Peyer's patch (tissue), 4 donors: ENCODE results near the gene PLAGL2. TPM values are rescaled to one million over a fixed set of nuclear protein-coding genes. Genes with fewer than 3 reads are reported as not detected.
"Not testable (repeated sequence)": the region's sequence is repeated elsewhere in the genome, so short reads cannot be mapped to it uniquely, and the experiment has no call there.

Experiments used
- DNase-seq, 3 donors: peaks; one replicate each; pipeline ENCODE4 v3.0.0-alpha.2; 2017 to 2019
- H3K27ac ChIP-seq, 4 donors: fragments of 200-600 bp; sonication (generic); one replicate each; pipeline ENCODE4 v1.5.1; 2016 to 2019
- H3K27me3 ChIP-seq, 2 donors: fragments of 200-600 bp; sonication (generic); one replicate each; pipeline ENCODE4 v1.5.1; 2019
- H3K36me3 ChIP-seq, 3 donors: fragments of 200-600 bp; sonication (generic); one replicate each; pipeline ENCODE4 v1.5.1; 2016 to 2019
- H3K4me1 ChIP-seq, 4 donors: fragments of 200-600 bp; sonication (generic); one replicate each; pipeline ENCODE4 v1.5.1; 2016 to 2019
- H3K4me3 ChIP-seq, 4 donors: fragments of 200-600 bp; sonication (generic); 1 replicate in 3 of 4; 2 replicates in 1 of 4; pipeline ENCODE4 v1.5.1; 2016 to 2019; ENCODE audit warnings: mild to moderate bottlenecking in 1 of 4
- H3K9me3 ChIP-seq, 4 donors: fragments of 200-600 bp; sonication (generic); one replicate each; pipeline ENCODE4 v1.5.1; 2016 to 2019; ENCODE audit warnings: mild to moderate bottlenecking in 1 of 4
- CTCF ChIP-seq, 6 experiments: fragments of 450-650 bp in 4 of 6; fragments of 200-600 bp in 2 of 6; sonication (generic) in 1 of 6; IDR thresholded peaks; one replicate each; pipeline ENCODE4 v1.5.1; 2017 to 2019; ENCODE audit warnings: antibody characterized with exemption in 6 of 6, mild to moderate bottlenecking in 3 of 6, moderate library complexity in 1 of 6
- POLR2A ChIP-seq, 2 donors: fragments of 450-650 bp; IDR thresholded peaks; one replicate each; pipeline ENCODE4 v1.5.1; 2017; ENCODE audit warnings: antibody characterized with exemption in 2 of 2, mild to moderate bottlenecking in 2 of 2, moderate library complexity in 2 of 2
- total RNA-seq, 4 donors: library from RNA; depleted of rRNA; stranded (reverse); fragments of >200 nt; gene quantifications; one replicate each; pipeline ENCODE4 v1.1.0, GENCODE V29; 2016

Gene PLAGL2
- 10 to 100 TPM in 3 of 4 donors, 1 to 10 TPM in 1; 5.8 to 55.9 (median 25.8) TPM for total RNA-seq

DNA sequence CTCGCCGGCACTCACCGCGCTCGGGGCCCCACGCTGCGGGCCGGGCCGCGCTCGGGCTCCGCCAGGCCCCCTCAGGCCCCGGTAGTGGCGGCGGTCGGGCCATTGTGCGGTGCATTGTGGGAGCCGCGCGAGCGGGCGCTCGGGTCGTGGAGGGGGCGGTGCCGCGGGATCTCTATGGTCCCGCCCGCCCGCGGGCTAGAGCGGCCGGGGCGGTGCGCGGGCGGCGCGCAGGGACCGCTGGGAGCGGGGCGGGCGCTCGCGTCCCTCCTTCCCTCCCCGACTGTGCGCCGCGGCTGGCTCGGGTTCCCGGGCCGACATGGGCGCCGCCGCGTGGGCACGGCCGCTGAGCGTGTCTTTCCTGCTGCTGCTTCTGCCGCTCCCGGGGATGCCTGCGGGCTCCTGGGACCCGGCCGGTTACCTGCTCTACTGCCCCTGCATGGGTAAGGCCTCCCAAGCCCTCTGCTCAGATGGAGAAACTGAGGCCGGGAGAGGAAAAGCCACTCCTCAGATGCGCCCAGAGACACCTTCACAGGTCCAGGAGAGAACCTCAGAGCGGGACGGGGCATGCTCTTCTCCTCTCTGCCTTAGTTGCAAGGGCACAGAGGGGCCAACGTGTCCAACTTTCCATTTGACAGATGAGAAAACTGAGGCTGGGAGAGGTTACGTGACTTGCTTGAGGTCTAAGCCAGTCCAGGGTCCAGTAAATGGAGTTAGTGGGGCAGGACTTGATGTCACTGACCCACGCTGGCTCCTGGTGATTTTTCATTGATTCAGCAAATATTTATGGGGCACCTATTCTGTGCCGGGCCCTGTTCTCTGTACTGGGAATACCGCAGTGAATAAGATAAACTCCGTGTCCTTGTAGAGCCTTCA lies at the start of gene PLAGL2, which contains the start of gene POFUT1:
TSS of gene PLAGL2 (minus strand) at position 118 of the 873 bp plus-strand sequence. CDS start 5,565 bp downstream, outside the sequence.
TSS of gene POFUT1 (plus strand) at position 255 of the 873 bp plus-strand sequence. CDS start at position 317, 62 bp downstream.
- H3K4me1 ChIP-seq, result peaks cover 5 to 67% (median 13%) of the 10 kb centered on the region in 4 donors
- no peaks in the 10 kb centered on the region for H3K9me3 ChIP-seq
- peaks cover 0 to 27% (median 0%) of the 10 kb centered on the region in 3 donors for H3K36me3 ChIP-seq
- DNase-seq, result peak; percentile 87 to 94 (median 93)
- no peaks in the 10 kb centered on the region for H3K27me3 ChIP-seq
- H3K4me3 ChIP-seq, result peak within 1 kb of the TSS; percentile 91 to 99 (median 94)
- TF ChIP-seq POLR2A (IDR thresholded peaks at IDR 0.05), result peak; percentile 83 to 84
- peak in 3 of 6 experiments; percentile 28 to 39 (median 34) for TF ChIP-seq CTCF (IDR thresholded peaks at IDR 0.05)
- H3K27ac ChIP-seq, result peak within 1 kb of the TSS; percentile 86 to 97 (median 92)

DNA sequence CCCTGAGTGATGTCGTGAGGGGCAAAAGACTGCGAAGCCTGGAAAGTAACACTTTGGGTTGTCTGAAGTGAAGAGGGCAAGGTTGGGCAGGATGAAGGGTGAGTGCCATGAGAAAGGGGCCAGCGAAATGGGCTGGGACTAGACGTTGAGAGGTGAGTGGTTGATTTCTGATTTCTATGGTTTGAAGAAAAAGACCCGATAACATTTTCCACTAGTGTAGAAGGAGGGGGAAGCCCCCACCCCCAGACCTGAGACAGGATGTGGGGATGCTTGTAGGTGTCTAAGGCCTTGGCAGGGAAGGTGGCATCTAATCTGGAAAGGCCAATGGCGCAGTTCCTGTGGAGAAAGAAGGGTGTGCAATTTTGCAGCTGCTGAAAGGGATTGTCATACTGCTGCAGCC lies 44.6 kb upstream of the PLAGL2 start:
- TF ChIP-seq CTCF (IDR thresholded peaks at IDR 0.05), result no peak
- TF ChIP-seq POLR2A (IDR thresholded peaks at IDR 0.05), result no peak
- DNase-seq, result no peak
- Histone ChIP-seq H3K4me3 (no peak overlapping the region), H3K9me3 (no peaks in the 10 kb centered on the region), H3K27me3 (no peaks in the 10 kb centered on the region), H3K27ac (no peak overlapping the region), H3K4me1 (peaks cover 0 to 6% (median 0%) of the 10 kb centered on the region in 4 donors), H3K36me3 (no peaks in the 10 kb centered on the region)

DNA sequence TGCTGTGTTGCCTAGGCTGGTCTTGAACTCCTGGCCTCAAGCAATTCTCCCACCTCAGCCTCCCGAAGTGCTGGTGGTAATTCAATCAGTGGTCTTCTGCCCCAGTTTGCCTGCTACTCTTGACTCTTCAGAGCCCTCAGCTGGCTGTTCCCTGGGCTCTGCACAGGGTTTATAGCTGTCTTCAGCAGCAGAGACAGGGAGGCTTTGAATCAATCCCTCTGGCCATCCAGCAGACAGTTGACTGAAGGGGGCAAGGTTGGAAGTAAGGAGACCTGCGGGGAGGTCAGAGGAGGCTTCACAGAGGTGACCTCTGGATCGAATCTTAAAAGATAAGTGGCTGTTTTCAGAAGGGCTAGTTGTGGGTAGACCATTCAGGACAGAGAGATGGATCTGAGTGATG lies 43.9 kb upstream of the PLAGL2 start:
- Histone ChIP-seq H3K36me3 (no peaks in the 10 kb centered on the region), H3K9me3 (no peaks in the 10 kb centered on the region), H3K27me3 (no peaks in the 10 kb centered on the region), H3K4me3 (no peak overlapping the region), H3K27ac (no peak overlapping the region), H3K4me1 (peaks cover 0 to 6% (median 0%) of the 10 kb centered on the region in 4 donors)
- DNase-seq, result no peak
- TF ChIP-seq CTCF (IDR thresholded peaks at IDR 0.05) (no peak), POLR2A (IDR thresholded peaks at IDR 0.05) (no peak)

DNA sequence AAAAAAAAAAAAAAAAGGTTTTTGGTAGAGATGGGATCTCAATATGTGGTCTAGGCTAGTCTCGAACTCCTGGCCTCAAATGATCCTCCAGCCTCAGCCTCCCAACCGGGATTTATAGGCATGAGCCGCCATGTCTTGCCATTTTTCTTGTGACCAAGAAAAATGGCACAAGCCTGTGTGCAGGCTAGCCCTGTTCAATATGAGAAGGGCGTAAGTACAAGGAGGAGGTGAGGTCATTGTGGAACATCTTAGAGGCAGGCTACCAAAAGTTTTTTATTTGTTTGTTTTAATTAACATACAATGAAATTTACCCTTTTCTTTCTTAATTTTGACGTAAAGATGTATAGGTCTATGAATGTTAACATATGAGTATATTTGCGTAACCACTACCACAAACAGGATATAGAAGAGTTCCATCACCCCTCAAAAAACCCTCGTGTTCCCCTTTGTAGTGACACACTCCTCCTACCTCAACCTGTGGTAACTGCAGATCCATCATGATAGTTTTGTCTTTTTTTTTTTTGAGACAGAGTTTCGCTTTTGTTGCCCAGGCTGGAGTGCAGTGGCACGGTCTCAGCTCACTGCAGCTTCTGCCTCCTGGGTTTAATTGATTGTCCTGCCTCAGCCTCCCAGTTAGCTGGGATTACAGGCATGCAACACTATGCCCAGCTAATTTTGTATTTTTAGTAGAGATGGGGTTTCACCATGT lies 41.6 kb upstream of the PLAGL2 start:
- Histone ChIP-seq H3K27ac (no peak overlapping the region), H3K9me3 (no peaks in the 10 kb centered on the region), H3K27me3 (no peaks in the 10 kb centered on the region), H3K4me1 (no peaks in the 10 kb centered on the region), H3K36me3 (no peaks in the 10 kb centered on the region), H3K4me3 (no peak overlapping the region)
- TF ChIP-seq CTCF (IDR thresholded peaks at IDR 0.05) (no peak), POLR2A (IDR thresholded peaks at IDR 0.05) (no peak)
- no peak for DNase-seq

DNA sequence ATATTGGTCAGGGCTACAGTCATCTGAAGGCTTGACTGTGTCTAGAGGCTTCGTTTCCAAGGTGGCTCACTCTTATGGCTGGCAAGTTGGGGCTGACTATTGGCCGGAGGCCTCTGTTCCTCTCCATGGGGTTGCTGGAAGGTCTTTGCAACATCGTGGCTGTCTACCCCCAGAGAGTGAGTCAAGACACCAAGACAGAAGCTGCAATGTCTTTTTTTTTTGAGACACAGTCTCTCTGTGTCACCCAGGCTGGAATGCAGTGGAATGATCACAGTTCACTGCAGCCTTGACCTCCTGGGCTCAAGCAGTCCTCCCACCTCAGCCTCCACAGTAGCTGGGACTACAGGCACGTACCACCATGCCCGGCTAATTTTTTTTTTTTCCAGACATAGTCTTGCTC lies 40.5 kb upstream of the PLAGL2 start:
- Histone ChIP-seq H3K9me3 (no peaks in the 10 kb centered on the region), H3K27ac (no peak overlapping the region), H3K4me1 (no peaks in the 10 kb centered on the region), H3K36me3 (no peaks in the 10 kb centered on the region), H3K27me3 (no peaks in the 10 kb centered on the region), H3K4me3 (no peak overlapping the region)
- no peak for DNase-seq
- TF ChIP-seq POLR2A (IDR thresholded peaks at IDR 0.05), result no peak
- TF ChIP-seq CTCF (IDR thresholded peaks at IDR 0.05), result no peak

DNA sequence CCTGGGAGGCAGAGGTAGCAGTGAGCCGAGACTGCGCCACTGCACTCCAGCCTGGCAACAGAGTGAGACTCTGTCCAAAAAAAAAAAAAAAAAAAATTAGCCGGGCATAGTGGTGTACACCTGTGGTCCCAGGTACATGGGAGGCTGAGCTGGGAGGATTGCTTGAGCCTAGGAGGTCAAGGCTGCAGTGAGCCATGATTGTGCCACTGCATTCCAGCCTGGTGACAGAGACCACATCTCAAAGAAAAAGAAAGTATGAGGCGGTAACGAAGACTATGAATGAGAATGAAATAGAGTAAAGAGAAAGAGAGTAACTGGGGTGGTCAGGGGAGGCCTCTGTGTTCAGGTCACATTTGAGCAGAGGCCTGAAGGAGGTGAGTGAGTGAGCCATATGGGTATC lies 38.7 kb upstream of the PLAGL2 start:
- not testable (repeated sequence) for H3K4me3 ChIP-seq, H3K9me3 ChIP-seq, H3K27me3 ChIP-seq, DNase-seq, H3K36me3 ChIP-seq, H3K27ac ChIP-seq, H3K4me1 ChIP-seq
